ENCODE results near the gene IFNL4. TPM values are rescaled to one million over a fixed set of nuclear protein-coding genes. Genes with fewer than 3 reads are reported as not detected.
A peak's percentile ranks its signal among the peaks of the same experiment; 100 is the strongest.

Gene IFNL4
- total and polyA plus RNA-seq, 4 donors: 0.71 to 0.80 TPM; not detected in 2

DNA sequence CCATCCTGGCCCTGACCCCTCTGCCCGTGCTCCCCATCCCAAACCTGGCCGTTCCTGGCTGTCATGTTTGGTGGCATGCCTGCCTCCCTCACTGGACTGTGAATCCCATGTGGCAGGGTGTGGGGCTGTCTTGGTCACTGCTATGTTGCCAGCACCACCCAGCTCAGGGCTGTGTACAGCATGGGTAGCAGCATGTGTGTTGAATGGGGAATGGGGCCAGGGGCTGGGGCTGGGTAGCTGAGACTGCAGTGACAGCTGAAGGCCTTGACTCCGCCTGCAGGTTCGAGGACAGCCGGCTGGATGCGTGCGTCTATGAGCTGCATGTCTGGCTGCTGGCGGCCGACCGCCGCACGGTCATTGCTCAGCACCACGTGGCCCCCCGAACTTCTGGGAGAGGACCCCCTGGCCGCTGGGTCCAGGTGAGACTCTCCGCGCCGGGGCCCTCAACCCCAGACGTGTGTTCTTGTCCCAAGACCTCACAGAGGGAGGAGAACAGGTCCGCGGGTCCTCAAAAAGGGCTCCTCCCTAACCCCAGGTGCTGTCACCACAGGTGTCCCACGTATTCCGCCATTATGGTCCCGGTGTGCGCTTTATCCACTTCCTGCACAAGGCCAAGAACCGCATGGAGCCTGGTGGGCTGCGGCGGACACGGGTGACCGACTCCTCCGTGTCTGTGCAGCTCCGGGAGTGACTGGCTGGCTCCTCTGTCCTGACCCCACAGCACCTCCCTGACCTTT lies 48.4 kb downstream of the IFNL4 start:
- Histone ChIP-seq H3K36me3 (ENCODE audit: control insufficient read depth, insufficient read depth, low read length) (no peaks in the 10 kb centered on the region), H3K27me3 (ENCODE audit: control insufficient read depth, insufficient read depth, low read length) (peaks cover 69% of the 10 kb centered on the region), H3K9me3 (ENCODE audit: control insufficient read depth, insufficient read depth, low read length) (no peaks in the 10 kb centered on the region), H3K4me1 (ENCODE audit: control insufficient read depth, insufficient read depth, low read length) (peaks cover 16% of the 10 kb centered on the region), H3K27ac (ENCODE audit: low read depth, low read length) (no peak overlapping the region), H3K4me3 (ENCODE audit: low read depth, low read length) (no peak overlapping the region)
- WGBS (ENCODE audit: insufficient coverage): 84% methylated on average over 32 of the region's 32 CpGs
- DNase-seq (ENCODE audit: low read depth in 4 of 6, low spot score in 6 of 6): no peak

DNA sequence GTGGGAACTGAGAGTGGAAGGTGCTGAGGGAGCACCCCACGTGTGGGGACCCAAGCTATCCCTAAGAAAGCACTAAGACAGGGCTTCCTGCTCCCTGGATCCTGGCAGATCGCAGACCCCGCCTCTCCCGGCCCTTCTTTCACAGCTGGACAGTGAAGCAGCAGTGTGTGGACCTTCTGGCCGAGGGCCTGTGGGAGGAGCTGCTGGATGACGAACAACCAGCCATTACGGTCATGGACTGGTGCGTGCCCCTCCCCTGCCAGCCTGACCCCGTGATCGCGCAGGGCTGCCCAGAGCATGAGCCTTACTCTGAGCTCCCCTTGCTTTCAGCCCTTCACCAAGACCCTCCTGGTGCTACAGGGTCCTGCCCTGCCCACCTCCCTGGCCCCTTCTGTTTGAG lies 49.6 kb downstream of the IFNL4 start:
- peaks cover 62% of the 10 kb centered on the region for H3K27me3 ChIP-seq (ENCODE audit: control insufficient read depth, insufficient read depth, low read length)
- H3K9me3 ChIP-seq (ENCODE audit: control insufficient read depth, insufficient read depth, low read length): no peaks in the 10 kb centered on the region
- WGBS (ENCODE audit: insufficient coverage): 17% methylated on average over 11 of the region's 11 CpGs
- peak in 1 of 6 donors; percentile 56 for DNase-seq (ENCODE audit: low read depth in 4 of 6, low spot score in 6 of 6)
- no peak overlapping the region for H3K27ac ChIP-seq (ENCODE audit: low read depth, low read length)
- H3K4me3 ChIP-seq (ENCODE audit: low read depth, low read length): no peak overlapping the region
- H3K4me1 ChIP-seq (ENCODE audit: control insufficient read depth, insufficient read depth, low read length): peaks cover 16% of the 10 kb centered on the region
- no peaks in the 10 kb centered on the region for H3K36me3 ChIP-seq (ENCODE audit: control insufficient read depth, insufficient read depth, low read length)

DNA sequence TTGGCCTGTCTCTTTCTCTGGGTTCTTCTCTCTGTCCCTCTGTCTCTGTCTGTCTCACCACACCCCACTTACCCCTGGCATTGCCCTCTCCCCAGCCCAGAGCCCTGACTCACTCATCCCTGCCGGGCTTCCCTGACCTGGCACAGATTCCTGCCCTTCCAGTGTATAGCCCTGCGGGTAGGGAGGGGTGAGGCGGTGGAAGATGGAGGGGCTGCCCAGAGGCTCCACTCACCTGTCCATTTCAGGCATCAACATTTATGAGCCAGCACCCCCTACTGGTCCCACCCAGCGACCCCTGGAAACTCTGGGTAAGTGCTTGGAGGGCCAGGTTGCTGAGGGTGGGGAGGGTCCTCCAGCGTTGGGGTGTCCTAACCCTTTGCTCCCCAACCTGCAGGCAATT lies 50.8 kb downstream of the IFNL4 start:
- no peak for DNase-seq (ENCODE audit: low read depth in 4 of 6, low spot score in 6 of 6)
- Histone ChIP-seq H3K4me3 (ENCODE audit: low read depth, low read length) (no peak overlapping the region), H3K27me3 (ENCODE audit: control insufficient read depth, insufficient read depth, low read length) (peaks cover 49% of the 10 kb centered on the region), H3K4me1 (ENCODE audit: control insufficient read depth, insufficient read depth, low read length) (peaks cover 16% of the 10 kb centered on the region), H3K36me3 (ENCODE audit: control insufficient read depth, insufficient read depth, low read length) (no peaks in the 10 kb centered on the region), H3K9me3 (ENCODE audit: control insufficient read depth, insufficient read depth, low read length) (no peaks in the 10 kb centered on the region), H3K27ac (ENCODE audit: low read depth, low read length) (no peak overlapping the region)
- WGBS (ENCODE audit: insufficient coverage): no CpG with 5 or more reads among the region's 5 CpGs

DNA sequence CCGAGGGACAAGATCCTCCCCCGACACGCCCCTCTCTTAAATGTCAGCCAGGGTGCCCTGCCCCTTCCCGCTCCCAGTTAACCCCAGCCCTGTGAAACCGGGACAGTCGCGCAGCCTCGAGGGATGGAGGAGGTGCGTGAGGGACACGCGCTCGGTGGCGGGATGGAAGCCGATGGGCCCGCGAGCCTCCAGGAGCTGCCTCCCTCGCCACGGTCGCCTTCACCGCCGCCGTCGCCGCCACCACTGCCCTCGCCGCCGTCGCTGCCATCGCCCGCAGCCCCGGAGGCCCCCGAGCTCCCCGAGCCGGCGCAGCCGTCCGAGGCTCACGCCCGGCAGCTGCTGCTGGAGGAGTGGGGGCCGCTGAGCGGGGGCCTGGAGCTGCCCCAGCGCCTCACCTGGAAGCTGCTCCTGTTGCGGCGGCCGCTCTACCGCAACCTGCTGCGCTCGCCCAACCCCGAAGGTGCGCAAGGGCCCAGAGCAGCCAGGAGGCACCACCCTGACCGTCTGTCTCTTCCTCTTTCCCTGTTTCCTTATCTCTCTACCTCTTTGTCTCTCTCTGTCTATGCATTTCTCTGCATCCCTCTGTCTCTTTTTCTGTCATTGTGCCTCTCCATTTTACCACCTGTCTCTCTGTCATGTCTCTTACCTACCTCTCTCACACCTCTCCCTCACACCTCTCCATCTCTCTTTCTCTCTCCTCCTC lies 51.6 kb downstream of the IFNL4 start, which contains the start of gene NCCRP1:
Gene NCCRP1, plus strand, starts transcription at position 105 of the 703 bp plus-strand sequence. Its CDS starts 19 bp downstream, at position 124.
- no peak within 1 kb of the TSS for H3K4me3 ChIP-seq (ENCODE audit: low read depth, low read length)
- H3K9me3 ChIP-seq (ENCODE audit: control insufficient read depth, insufficient read depth, low read length): no peaks in the 10 kb centered on the region
- H3K27ac ChIP-seq (ENCODE audit: low read depth, low read length): no peak within 1 kb of the TSS
- no peaks in the 10 kb centered on the region for H3K36me3 ChIP-seq (ENCODE audit: control insufficient read depth, insufficient read depth, low read length)
- peaks cover 44% of the 10 kb centered on the region for H3K27me3 ChIP-seq (ENCODE audit: control insufficient read depth, insufficient read depth, low read length)
- DNase-seq (ENCODE audit: low read depth in 4 of 6, low spot score in 6 of 6): no peak
- peaks cover 16% of the 10 kb centered on the region for H3K4me1 ChIP-seq (ENCODE audit: control insufficient read depth, insufficient read depth, low read length)
- WGBS (ENCODE audit: insufficient coverage): 1% methylated on average over 47 of the region's 51 CpGs

DNA sequence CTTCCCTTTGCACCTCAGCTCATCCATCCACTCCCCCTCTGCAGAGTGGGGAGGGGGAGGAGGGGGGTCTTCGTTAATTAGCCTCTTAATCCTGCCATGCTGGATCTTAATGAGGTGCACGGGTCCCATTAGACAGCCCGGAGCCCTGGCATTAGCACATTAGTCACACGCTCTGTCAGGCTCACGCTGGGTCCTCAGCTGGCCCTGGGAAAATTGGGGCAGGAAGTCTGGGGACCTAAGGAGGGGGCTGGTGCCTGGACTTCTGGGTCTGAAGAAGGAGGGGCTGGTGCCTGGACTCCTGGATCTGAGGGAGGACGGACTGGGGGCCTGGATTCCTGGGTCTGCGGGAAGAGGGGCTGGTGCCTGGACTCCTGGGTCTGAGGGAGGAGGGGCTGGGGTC lies 52.3 kb downstream of the IFNL4 start:
- H3K4me3 ChIP-seq (ENCODE audit: low read depth, low read length): no peak overlapping the region
- H3K9me3 ChIP-seq (ENCODE audit: control insufficient read depth, insufficient read depth, low read length): no peaks in the 10 kb centered on the region
- 8% methylated on average over 6 of the region's 7 CpGs for WGBS (ENCODE audit: insufficient coverage)
- no peak overlapping the region for H3K27ac ChIP-seq (ENCODE audit: low read depth, low read length)
- peak in 2 of 6 donors; percentile 43 to 64 for DNase-seq (ENCODE audit: low read depth in 4 of 6, low spot score in 6 of 6)
- H3K4me1 ChIP-seq (ENCODE audit: control insufficient read depth, insufficient read depth, low read length): peaks cover 16% of the 10 kb centered on the region
- peaks cover 38% of the 10 kb centered on the region for H3K27me3 ChIP-seq (ENCODE audit: control insufficient read depth, insufficient read depth, low read length)
- no peaks in the 10 kb centered on the region for H3K36me3 ChIP-seq (ENCODE audit: control insufficient read depth, insufficient read depth, low read length)

Other genes starting within 250 kb of the IFNL4 start
- 1 to 10 TPM; 6.4 to 8.7 TPM for gene FBXO27, start 216.3 kb downstream of the IFNL4 start, total RNA-seq
- gene FBXO27, start 216.3 kb downstream of the IFNL4 start, polyA plus RNA-seq (ENCODE audit: insufficient read length in 2 of 2): 10 to 100 TPM; 32.7 to 39.1 TPM
- gene ACP7, start 164.5 kb downstream of the IFNL4 start, total RNA-seq: under 1 TPM in 1 of 2 donors, not detected in 1; 0.10 TPM
- under 1 TPM; 0.27 to 0.35 TPM for gene ACP7, start 164.5 kb downstream of the IFNL4 start, polyA plus RNA-seq (ENCODE audit: insufficient read length in 2 of 2)
- 10 to 100 TPM in 1 of 2 donors, 1 to 10 TPM in 1; 3.0 to 10.1 TPM for gene PAK4, start 123.1 kb downstream of the IFNL4 start, total RNA-seq
- gene PAK4, start 123.1 kb downstream of the IFNL4 start, polyA plus RNA-seq (ENCODE audit: insufficient read length in 2 of 2): 10 to 100 TPM; 34.0 to 39.4 TPM
- under 1 TPM; 0.10 to 0.11 TPM for gene NCCRP1, start 51.9 kb downstream of the IFNL4 start, total RNA-seq
- gene NCCRP1, start 51.9 kb downstream of the IFNL4 start, polyA plus RNA-seq (ENCODE audit: insufficient read length in 2 of 2): under 1 TPM; 0.21 to 0.29 TPM
- gene SYCN, start 44.6 kb downstream of the IFNL4 start, total RNA-seq: not detected
- gene SYCN, start 44.6 kb downstream of the IFNL4 start, polyA plus RNA-seq (ENCODE audit: insufficient read length in 2 of 2): not detected
- not detected for gene IFNL3, start 3.9 kb downstream of the IFNL4 start, total RNA-seq
- gene IFNL3, start 3.9 kb downstream of the IFNL4 start, polyA plus RNA-seq (ENCODE audit: insufficient read length in 2 of 2): not detected
- not detected for gene IFNL2, start 19.5 kb upstream of the IFNL4 start, total RNA-seq
- not detected for gene IFNL2, start 19.5 kb upstream of the IFNL4 start, polyA plus RNA-seq (ENCODE audit: insufficient read length in 2 of 2)
- not detected for gene IFNL1, start 47.6 kb upstream of the IFNL4 start, total RNA-seq
- not detected for gene IFNL1, start 47.6 kb upstream of the IFNL4 start, polyA plus RNA-seq (ENCODE audit: insufficient read length in 2 of 2)
- gene LRFN1, start 72.0 kb upstream of the IFNL4 start, total RNA-seq: 1 to 10 TPM; 2.2 to 5.3 TPM
- 10 to 100 TPM; 26.0 to 26.5 TPM for gene LRFN1, start 72.0 kb upstream of the IFNL4 start, polyA plus RNA-seq (ENCODE audit: insufficient read length in 2 of 2)
- 10 to 100 TPM; 16.8 to 21.0 TPM for gene GMFG, start 87.2 kb upstream of the IFNL4 start, total RNA-seq
- gene GMFG, start 87.2 kb upstream of the IFNL4 start, polyA plus RNA-seq (ENCODE audit: insufficient read length in 2 of 2): 10 to 100 TPM; 12.5 to 13.2 TPM
- 10 to 100 TPM; 25.8 to 66.2 TPM for gene SAMD4B, start 93.6 kb upstream of the IFNL4 start, total RNA-seq
- gene SAMD4B, start 93.6 kb upstream of the IFNL4 start, polyA plus RNA-seq (ENCODE audit: insufficient read length in 2 of 2): 100 to 1,000 TPM; 129 to 145 TPM
- gene PAF1, start 142.2 kb upstream of the IFNL4 start, total RNA-seq: 10 to 100 TPM; 21.2 to 47.9 TPM
- gene PAF1, start 142.2 kb upstream of the IFNL4 start, polyA plus RNA-seq (ENCODE audit: insufficient read length in 2 of 2): 10 to 100 TPM; 76.2 to 76.8 TPM
- 10 to 100 TPM; 17.8 to 40.3 TPM for gene MED29, start 142.5 kb upstream of the IFNL4 start, total RNA-seq
- 10 to 100 TPM; 74.1 to 77.7 TPM for gene MED29, start 142.5 kb upstream of the IFNL4 start, polyA plus RNA-seq (ENCODE audit: insufficient read length in 2 of 2)
- 10 to 100 TPM in 1 of 2 donors, 1 to 10 TPM in 1; 9.8 to 23.7 TPM for gene ZFP36, start 158.0 kb upstream of the IFNL4 start, total RNA-seq
- gene ZFP36, start 158.0 kb upstream of the IFNL4 start, polyA plus RNA-seq (ENCODE audit: insufficient read length in 2 of 2): 10 to 100 TPM; 20.7 to 52.8 TPM
- gene PLEKHG2, start 163.8 kb upstream of the IFNL4 start, total RNA-seq: 10 to 100 TPM; 14.2 to 36.9 TPM
- gene PLEKHG2, start 163.8 kb upstream of the IFNL4 start, polyA plus RNA-seq (ENCODE audit: insufficient read length in 2 of 2): 10 to 100 TPM; 37.5 to 58.2 TPM
- 100 to 1,000 TPM in 1 of 2 donors, 10 to 100 TPM in 1; 32.0 to 159 TPM for gene RPS16, start 187.1 kb upstream of the IFNL4 start, total RNA-seq
- gene RPS16, start 187.1 kb upstream of the IFNL4 start, polyA plus RNA-seq (ENCODE audit: insufficient read length in 2 of 2): 100 to 1,000 TPM; 826 to 921 TPM
- 10 to 100 TPM; 35.9 to 80.9 TPM for gene SUPT5H, start 196.7 kb upstream of the IFNL4 start, total RNA-seq
- gene SUPT5H, start 196.7 kb upstream of the IFNL4 start, polyA plus RNA-seq (ENCODE audit: insufficient read length in 2 of 2): 100 to 1,000 TPM; 143 to 158 TPM
- gene TIMM50, start 232.0 kb upstream of the IFNL4 start, total RNA-seq: 10 to 100 TPM; 48.4 to 59.5 TPM
- gene TIMM50, start 232.0 kb upstream of the IFNL4 start, polyA plus RNA-seq (ENCODE audit: insufficient read length in 2 of 2): 100 to 1,000 TPM in 1 of 2 donors, 10 to 100 TPM in 1; 95.5 to 118 TPM